ENCODE measurements around the gene SIAH1.

GRCh38 chr16:48383009-48383876, 2.0 kb downstream of the SIAH1 start:
- TF ChIP-seq, protein P1, sequence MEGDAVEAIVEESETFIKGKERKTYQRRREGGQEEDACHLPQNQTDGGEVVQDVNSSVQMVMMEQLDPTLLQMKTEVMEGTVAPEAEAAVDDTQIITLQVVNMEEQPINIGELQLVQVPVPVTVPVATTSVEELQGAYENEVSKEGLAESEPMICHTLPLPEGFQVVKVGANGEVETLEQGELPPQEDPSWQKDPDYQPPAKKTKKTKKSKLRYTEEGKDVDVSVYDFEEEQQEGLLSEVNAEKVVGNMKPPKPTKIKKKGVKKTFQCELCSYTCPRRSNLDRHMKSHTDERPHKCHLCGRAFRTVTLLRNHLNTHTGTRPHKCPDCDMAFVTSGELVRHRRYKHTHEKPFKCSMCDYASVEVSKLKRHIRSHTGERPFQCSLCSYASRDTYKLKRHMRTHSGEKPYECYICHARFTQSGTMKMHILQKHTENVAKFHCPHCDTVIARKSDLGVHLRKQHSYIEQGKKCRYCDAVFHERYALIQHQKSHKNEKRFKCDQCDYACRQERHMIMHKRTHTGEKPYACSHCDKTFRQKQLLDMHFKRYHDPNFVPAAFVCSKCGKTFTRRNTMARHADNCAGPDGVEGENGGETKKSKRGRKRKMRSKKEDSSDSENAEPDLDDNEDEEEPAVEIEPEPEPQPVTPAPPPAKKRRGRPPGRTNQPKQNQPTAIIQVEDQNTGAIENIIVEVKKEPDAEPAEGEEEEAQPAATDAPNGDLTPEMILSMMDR (IDR thresholded peaks at IDR 0.05): no peak
- no peak for TF ChIP-seq POLR2A (IDR thresholded peaks at IDR 0.05)

All from prostate gland (tissue), 2 donors.